ENCODE data around the gene KCNN1.

Gene KCNN1

DNA sequence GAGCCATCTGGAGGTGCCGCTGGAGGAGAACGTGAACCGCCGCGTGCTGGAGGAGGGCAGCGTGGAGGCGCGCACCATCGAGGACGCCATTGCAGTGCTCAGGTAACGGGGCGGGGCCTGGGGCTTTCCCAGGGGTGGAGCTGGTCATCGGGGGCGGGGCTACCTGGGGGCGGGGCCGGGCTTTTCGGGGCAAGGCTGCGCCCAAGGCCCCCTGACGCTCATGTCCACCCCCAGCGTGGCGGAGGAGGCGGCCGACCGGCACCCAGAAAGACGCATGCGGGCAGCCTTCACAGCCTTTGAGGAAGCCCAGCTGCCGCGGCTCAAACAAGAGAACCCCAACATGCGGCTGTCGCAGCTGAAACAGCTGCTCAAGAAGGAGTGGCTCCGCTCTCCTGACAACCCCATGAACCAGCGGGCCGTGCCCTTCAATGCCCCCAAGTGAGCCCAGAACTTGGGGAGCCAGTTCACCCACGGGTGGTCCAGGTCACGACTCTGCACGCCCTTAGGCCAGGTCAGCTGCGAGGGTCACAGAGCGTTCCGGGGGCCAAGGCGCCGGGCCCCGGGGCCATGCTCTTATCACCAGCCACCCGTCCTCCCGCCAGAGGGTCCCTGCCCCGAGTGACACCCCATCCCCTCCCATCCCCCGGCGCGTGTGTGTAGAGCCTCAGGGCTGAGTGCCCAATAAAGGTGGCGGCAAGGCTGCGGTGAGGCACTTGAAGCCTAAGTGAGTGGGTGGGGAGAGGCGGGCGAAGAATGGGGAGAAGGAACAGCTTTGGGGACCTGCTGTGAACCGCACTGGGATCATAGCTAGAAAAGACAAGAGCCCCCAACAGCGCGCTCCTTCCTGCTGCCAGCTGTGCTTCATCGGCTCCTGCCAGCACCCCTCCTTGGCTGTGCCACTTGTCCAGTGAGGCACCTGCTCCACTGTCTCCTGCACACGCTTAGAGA, 23.4 kb upstream of the KCNN1 start:
- TF ChIP-seq, protein P1, sequence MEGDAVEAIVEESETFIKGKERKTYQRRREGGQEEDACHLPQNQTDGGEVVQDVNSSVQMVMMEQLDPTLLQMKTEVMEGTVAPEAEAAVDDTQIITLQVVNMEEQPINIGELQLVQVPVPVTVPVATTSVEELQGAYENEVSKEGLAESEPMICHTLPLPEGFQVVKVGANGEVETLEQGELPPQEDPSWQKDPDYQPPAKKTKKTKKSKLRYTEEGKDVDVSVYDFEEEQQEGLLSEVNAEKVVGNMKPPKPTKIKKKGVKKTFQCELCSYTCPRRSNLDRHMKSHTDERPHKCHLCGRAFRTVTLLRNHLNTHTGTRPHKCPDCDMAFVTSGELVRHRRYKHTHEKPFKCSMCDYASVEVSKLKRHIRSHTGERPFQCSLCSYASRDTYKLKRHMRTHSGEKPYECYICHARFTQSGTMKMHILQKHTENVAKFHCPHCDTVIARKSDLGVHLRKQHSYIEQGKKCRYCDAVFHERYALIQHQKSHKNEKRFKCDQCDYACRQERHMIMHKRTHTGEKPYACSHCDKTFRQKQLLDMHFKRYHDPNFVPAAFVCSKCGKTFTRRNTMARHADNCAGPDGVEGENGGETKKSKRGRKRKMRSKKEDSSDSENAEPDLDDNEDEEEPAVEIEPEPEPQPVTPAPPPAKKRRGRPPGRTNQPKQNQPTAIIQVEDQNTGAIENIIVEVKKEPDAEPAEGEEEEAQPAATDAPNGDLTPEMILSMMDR (IDR thresholded peaks at IDR 0.05) = no peak

DNA sequence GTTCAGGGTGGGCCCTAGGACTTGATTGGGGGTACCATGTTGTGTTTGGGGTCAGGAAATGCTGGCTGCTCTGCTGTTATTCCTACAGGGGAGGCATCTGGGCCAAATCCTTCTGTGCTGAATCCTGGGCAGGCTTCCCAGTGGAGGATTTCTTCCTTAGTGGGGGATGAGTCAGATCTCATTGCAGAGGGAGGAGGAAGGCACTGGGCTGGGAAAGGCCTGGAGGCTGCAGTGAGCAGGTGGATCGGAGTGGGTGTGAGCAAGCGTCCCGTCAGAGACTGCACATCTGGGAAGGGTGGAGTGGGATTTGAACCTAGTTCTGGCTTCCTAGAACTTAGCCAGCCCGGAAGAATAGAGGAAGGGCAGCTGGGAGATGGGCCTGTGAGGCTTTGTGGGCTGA, 22.6 kb upstream of the KCNN1 start:
- TF ChIP-seq, protein P1 (IDR thresholded peaks at IDR 0.05) = no peak

DNA sequence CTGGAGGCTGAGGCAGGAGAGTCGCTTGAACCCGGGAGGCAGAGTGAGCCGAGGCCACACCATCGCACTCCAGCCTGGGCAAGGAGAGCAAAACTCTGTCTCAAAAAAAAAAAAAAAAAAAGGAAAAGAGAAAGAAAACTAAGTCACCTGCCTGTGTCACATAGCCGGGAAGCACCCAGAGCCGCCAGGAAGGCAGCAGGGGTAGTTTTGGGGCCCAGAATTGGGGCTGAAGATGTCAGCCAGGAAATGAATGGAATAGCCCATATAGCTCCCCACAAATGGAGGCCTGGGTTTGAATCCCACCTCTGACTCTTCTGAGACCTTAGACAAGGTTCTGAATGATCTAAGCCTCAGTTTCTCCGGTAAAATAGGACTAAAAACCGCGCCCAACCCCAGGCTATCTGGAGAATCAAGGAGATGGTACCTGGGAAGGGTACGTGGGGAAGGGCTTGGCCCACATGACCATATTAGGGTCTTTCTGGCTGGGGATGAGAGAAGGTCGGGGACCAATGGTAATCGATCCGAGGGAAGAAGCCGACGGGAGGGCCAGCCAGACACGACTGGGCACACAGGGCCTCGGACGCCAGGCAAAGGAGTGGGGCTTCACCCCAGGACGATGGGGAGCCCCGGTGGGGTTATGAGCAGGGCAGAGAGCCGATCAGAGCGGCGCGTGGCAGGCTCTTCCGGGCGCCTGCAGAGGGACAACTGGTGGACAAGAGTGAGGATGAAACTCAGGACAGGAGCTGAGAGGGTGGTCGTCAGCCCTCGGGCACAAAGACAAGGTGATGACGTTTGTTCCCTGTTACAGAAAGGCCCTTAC, 19.7 kb upstream of the KCNN1 start:
- TF ChIP-seq, protein P1 (IDR thresholded peaks at IDR 0.05) = no peak

DNA sequence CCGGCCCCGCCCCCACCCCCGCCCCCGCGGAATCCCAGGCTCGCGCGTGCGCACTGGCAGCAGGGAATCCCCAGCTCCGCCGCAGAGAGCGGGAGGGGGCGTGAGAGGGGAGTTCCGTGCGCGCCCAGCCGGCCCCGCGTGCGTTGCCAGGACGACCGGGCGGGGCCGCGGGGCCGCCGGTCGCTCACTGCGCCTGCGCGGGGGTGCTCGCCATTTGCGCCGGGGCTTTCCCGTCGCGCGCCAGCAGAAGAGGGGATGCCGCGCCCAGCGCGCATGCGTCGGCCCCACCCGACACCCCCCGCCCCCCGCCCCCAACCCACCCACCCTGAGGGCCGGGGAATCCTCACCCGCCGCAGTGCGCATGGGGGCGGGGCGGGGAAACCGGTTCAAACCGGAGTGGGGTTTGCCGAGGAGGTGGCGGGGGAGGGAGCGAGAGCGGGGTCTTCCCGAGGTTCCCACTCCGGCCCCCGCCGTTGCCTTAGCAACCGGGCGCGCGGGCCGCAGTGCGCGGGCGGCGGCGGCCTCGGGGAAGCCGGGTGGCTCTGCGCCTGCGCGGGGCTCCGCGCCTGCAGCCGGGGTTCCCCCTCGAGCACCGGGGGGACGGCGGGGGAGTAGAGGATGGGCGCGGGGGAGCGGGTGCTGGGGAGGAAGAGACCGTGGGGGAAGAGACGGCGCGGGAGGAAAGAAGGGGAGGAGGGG, 18.9 kb upstream of the KCNN1 start:
- TF ChIP-seq, protein P1 (IDR thresholded peaks at IDR 0.05) = no peak

DNA sequence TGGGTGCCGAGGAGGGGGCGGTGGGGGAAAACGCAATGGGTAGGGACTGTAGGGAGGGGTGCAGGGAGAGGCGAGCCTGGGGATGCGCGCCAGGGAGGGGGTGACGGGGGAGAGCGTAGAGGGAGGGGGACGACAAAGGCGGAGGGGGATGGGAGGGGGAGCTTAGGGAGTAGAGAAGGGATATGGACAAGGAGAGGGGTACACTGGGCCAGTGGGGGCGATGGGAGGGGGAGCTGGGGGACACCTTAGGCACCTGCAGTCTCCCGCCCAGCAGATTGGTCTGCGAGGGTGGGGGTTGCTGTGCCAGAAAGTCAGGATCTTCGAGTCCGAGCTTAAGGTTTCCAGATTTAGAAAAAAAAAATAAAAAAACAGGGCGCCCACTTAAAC, 18.4 kb upstream of the KCNN1 start:
- TF ChIP-seq, protein P1 (IDR thresholded peaks at IDR 0.05) = no peak

DNA sequence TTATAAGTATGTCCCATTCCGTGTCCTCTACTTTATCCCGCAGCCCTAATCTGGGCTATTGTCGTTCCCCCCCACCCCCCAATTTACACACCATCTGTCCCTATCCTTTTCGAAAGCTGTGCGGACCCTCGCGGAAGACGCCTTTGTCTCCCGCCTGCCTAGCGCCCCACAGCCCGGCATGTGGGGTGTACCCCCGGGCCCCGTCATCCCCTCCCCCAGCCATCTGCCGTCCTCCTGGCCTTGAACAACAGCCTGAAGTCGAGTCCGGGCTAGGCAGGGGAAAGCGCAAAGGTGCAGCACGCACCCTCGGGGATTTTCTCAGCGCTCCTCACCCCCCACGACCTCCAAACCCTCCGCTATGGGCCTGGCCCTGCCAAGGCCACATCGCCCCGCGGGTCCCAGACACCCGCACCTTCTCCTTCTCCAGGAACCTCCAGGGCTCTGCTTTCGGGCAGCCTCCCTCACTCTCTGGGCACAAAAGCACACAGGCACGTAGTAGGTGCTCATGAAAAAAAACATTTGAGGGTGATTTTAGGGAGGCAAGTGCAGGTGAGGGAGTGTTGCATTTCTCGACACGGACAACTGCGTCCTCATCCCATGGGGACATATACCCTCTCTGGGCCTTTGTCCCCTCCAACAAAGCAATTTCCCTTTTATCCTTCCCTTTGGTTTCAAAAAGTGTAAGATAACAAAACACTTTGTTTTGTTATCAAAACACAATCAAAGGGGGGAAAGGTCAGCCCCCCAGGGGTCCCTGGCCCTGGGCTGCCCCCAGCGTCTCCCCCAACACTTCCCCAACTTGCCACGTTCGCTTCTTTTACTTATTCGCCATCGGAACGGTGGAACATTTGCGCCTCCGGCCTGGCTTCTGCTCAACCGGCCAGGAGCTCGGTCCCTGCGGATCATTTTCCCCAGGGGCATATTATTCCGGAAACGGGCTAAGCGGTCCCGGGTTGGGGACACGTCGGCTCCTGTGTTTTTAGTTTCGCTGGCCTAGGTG, 17.7 kb upstream of the KCNN1 start:
- TF ChIP-seq, protein P1 (IDR thresholded peaks at IDR 0.05) = no peak
